Urothelium cell line (cell line): ENCODE results near the gene NMD3.
A peak's percentile ranks its signal among the peaks of the same experiment; 100 is the strongest.
"Not testable (repeated sequence)": the region's sequence is repeated elsewhere in the genome, so short reads cannot be mapped to it uniquely, and the experiment has no call there.

Experiments
- DNase-seq: peaks from one replicate; pipeline ENCODE4 v3.0.0; 2011; ENCODE audit warnings: low spot score, mixed read lengths
- FAIRE-seq: peaks from 2 replicates; lab custom pipeline; 2011; peaks lifted over from hg19 to GRCh38; lab: Jason Lieb, UNC

NMD3 gene

DNA sequence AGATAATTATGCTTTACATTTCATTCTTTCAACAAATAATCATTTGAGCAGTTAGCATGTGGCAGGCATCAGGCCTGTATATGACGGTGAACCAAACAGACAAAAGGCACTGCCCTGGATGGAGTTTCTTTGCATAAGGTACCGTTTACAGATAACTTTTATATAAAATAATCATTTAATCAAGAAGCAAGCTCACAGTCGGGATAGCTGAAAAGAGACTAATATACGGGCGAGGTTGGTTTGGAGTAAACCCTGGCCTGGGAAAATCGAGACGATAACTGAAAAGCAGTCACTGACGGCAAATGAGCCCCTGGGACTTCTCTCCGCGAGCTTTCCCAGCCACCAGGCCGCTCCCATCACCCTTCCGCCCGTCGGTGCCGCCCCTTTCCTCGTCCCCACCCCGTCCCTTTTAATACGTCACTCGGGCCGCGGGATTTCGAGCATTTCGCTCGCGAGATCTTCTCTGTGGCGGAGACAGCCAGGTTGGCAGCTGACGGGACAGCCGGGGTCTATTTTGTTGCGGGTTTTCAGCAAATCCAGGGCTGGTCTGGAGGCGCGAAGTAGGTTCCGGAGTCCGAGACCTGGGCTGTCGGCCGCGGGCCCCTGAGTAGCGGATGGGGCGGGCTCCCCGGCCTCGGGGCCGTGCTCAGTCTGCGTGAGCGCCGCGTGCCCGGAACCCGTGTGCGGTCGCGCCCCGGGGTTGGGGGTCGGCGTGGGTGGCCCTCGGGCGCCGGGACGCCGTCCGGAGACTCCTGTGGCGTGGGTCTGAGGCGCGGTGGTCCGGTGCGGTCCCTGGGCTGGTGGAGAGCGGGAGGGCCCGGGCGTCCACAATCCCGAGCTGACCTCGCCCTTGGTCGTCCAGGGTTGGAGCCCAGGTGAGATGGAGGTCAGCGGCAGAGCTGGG, at the start of gene NMD3:
Gene NMD3 (plus strand): TSS at position 462 of the 904 bp plus-strand sequence. CDS start 703 bp downstream, outside the sequence.
- no peak for FAIRE-seq
- DNase-seq = peak; percentile 90

DNA sequence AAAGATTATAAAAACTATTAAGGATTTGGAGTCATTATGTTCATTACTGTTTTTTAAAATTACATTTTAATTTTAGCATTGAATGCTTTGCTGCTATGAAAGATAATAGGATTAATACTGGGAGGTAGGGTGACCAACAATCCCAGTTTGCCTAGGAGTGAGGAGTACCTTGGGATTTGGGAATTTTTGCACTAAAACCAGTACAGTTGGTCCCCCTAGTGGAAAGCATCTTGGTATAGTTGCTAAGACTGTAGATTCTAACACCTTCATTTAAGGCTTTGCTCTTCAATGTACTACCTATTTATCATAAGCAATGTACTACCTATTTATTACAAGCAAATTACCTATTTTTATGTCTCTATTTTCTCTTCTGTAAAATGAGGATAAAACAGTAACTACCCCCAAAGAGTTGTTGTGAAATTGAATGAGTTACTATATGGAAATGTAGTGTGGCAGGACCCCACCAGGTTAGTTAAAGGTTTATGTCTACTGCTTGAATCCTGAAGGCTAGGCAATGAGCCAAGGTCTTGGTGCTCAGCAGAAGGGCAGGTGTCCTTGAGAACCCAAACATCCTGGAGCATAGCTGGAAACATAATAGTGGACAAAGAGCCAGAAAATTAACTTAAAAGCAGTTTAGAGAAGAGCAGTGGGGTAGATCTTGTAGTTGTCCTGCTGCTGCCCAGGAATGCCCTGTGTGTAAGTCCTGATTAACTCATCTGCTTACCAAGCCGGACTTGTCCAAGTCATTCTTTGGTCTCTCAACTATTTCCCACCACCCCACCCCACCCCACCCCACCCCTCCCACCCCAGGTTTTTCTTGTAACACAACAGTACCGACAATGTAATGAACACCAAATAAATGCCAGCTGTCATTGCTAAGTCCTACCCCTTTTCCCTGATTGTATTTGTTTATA, 49.2 kb upstream of the NMD3 start:
- DNase-seq = no peak
- FAIRE-seq = no peak

DNA sequence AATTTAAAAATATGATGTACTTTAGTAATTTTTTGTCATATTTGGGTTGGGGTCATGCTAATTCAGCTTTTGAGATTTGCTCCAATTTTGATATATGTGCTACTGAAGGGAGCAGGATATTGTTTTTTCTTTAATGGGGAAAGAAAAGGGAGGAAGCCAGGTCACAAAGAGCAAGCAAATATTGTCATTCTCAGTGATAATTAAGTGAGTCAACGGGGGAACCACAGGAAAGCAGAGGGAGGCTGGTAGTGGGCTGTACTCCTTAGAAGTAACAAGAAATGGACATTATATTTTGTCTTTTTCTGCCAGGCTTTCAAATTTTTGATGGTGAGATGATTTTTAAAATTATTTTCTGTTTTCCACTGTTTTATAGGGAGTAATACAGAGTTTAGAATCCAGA, 45.6 kb upstream of the NMD3 start:
- FAIRE-seq = no peak
- no peak for DNase-seq

DNA sequence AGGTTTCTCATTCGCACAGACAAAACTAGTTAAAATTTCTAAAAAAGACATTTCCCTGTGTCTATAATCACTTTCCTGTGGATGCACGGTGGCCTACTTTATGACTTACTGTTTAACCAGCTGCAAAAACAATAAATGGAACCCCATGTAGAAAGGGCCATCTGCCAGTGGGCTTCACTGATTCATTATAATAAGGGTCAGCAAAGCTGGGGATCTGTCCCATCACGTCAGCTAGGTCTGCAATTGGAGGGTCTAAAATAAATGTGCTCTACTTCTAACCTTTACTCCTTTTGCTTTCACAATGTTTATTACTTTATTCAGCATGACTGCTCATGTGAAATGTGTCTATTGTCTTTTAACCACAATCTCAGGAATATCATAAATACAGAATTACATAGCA, 43.1 kb upstream of the NMD3 start:
- FAIRE-seq (no peak), DNase-seq (no peak)

DNA sequence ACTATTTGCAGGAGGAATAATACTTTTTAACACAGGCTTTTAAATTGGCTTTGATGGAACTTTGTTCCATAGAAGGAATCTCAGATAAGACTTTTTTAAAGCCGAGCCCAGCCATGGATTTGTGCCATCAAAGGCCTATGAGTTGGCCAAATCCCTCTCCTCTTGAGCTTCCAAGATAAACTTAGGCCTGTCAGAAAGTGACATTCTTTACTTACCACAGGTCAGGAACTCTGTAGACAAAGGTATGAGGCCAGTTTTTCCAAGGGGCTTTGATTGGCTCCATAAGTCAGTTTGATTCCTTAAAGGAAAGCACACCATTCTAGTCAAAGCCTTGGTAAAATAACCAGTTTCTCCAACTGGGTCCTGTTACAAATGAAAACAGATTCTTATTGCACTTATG, 39.7 kb upstream of the NMD3 start:
- not testable (repeated sequence) for DNase-seq, FAIRE-seq

DNA sequence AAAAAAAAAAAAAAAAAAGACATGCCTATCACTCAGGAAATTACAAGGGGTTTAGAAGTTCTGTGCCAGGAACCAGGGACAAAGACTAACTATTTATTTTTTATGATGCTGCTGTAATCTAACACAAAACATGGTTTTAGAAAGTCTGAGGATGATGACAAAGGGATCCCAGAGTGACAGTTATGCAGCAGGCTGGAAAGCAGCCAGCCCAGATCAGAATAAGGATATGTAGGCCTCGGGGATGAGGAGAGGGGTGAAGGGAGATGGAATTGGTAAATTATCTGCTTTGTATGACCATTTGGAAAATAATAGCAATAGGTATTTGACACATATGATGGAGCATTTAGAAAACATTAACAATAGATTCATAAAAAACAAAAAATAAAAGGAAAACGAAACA, 34.1 kb upstream of the NMD3 start:
- no peak for FAIRE-seq
- DNase-seq = no peak

DNA sequence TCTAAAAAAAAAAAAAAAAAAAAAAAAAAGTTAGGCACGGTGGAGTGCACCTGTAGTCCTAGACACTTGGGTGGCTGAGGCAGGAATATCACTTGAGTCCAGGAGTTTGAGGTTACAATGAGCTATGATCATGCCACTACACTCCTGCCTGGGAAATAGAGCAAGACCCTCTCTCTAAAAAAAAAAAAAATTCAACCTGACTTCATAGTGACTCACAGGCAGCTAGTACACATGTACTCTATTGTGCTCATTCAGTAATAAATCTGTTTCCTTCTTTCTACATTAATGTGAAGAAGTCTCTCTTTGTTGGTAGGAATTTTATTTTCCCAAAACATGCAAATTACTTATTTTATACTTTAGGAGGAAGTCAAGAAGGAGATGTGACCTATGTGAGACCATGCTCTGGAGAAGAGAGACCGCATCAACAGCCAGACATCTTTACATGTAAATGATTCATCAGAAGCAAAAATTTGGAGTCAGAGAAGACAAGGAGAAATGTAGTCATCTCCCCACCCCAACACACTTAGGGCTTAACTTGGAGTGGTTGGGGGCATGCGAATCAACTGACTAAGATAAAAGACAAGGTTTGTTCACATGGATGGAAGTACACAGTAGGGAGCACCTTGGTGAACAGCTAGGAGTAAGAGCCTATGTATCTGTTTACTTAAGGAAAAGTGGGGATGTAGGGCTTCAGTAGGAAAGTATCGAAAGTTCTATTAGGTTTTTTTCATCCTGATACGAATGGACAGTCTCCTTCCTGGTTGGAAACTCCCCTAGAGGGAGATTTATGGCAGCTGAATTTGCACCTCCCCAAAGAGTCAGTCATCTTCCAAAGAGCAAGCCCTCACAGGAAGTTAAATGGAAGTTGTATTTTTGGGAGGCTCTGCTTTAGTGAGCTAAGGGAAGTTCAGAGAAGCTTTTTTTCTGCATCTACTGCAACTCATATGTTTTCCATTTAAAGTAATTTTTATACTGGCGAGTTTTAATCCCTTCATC, 23.0 kb upstream of the NMD3 start:
- DNase-seq = no peak
- FAIRE-seq = no peak

DNA sequence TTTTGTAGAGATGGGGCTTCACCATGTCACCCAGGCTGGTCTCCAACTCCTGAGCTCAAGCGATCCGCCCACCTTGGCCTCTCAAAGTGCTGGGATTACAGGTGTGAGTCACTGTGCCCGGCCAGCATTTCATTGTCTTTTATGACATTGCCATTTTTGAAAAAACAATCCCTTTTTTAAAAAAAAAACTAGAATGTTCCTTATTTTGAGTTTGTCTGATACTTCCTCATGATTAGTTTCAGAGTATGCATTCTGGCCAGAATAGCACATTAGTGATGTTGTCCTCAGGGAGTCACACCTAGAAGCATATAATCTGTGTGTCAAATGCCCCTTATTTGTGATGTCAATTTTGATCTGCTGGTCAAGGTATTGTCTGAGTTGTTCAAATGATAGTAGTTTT, 21.2 kb upstream of the NMD3 start:
- FAIRE-seq (no peak), DNase-seq (no peak)

DNA sequence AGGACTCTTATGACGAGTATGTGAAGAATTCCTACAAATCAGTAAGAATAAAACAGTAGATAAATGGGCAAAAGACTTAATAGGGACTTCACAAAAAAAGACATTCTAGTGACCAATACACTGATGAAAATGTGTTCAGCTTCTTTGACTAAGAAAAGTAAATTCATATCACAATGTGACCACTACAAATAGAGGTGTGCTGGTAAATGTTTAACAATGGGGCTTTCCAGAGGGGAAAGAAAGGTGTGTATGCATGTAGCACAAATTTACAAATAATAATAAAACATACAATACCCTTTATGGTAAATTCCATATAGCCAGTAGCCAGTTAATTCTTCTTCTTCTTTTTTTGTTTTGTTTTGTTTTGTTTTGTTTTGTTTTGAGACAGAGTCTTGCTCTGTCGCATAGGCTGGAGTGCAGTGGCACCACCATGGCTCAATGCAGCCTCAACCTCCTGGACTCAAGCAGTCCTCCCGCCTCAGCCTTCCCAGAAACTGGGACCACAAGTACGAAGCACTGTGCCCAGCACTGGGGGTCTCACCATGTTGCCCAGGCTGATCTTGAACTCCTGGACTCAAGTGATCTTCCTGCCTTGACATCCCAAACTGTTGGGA, 17.5 kb upstream of the NMD3 start:
- DNase-seq (no peak), FAIRE-seq (no peak)

DNA sequence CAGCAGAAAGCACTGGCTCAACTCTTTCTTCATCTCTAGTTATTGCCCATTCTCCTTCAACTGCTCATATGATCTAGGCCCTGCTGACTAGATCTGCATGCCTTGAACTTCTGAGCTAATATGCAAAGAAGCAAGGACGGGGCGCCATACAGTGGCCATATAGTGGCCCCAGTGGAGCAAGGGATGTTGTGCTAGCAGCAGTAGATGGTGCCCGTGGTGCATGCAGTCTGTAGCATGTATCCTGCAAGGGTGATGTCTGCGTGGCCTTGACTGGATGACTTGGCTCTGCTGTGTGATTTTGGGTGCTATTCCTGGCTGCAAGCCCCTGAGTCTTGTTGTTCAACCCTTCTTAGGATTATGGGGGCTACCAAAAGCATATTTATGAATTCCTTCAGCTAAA, 12.2 kb upstream of the NMD3 start:
- DNase-seq (no peak), FAIRE-seq (no peak)

DNA sequence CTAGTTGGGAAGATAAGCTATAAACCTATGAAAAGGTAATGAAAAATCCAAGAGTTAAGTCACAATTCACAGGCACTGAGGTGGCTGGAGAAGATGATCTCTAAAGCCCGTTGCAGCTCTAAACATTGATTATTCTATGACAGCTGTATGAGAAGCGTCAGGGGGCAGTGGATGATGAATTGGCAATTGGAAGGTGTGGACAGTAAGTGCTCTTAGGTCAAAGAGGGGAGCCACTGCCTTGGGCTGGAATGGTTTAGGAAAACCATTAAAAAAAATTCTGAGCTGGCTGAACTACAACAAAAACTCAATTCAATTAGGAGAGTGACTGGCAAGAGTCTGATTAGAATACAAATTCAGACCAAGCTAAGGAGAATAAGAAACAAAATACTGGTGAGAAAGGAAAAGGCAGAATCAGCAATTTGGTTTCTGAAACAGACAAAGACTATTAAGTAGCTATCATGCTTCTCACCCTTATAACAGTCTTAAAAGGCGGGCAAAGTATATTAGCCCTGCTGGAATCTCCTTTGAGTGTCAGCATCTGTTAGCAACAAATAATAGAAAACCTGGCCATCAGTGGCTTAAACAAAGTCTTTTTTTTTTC, 8.8 kb upstream of the NMD3 start:
- FAIRE-seq = no peak

DNA sequence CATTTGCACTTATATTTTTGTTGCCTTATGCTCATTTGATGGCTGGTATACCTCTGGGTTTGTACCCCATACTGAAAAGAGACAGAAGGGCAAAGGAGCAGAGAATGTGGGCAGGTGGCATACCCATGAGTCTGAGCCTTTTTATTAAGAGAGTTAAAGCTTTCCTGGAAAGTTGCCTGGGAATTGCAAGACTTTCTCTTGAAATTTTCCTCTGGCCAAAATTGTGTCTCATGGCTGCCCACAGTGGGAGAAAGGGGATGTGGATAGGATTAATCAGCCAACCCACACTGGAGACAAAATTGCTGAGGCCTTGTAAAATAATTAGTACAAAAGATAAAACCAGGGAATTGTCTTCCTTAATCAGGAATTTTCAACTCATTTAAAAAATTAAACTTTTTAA, 8.2 kb upstream of the NMD3 start:
- DNase-seq (no peak), FAIRE-seq (no peak)

More for the DNA sequence above, 8.8 kb upstream of the NMD3 start:
- DNase-seq = no peak

DNA sequence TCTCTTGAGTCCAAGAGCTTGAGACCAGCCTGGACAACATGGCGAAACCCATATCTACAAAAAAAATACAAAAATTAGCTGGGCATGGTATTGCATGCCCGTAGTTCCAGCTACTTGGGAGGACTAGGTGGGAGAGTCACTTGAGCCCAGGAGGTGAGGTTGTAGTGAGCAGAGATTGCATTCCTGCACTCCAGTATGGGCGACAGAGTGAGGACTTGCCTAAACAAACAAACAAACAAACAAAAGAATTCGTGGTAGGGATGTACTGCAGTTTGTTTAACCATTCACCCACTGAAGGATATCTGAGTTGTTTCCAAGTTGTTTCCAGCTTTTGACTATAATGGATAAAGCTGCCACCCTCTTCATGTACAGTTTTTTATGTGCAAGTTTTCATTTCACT, 7.5 kb upstream of the NMD3 start:
- FAIRE-seq (no peak), DNase-seq (no peak)

DNA sequence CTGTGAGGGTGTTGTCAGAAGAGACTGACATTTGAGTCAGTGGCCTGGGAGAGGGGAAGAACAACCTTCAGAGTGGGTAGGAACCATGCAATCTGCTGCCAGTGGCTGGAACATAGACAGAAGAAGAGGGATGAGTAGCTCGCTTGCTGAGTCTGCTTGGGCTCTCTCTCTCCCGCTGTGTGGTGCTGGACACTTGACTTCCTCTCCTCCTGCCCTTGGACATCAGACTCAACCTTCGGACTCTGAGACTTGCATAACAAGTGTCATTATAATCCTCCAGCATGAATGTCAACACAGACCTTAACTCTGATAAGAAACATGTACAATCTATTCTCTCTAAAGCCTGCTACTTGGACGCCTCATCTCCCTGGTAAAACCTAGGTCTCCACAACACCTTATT, 5.9 kb upstream of the NMD3 start:
- DNase-seq = no peak
- FAIRE-seq = no peak

DNA sequence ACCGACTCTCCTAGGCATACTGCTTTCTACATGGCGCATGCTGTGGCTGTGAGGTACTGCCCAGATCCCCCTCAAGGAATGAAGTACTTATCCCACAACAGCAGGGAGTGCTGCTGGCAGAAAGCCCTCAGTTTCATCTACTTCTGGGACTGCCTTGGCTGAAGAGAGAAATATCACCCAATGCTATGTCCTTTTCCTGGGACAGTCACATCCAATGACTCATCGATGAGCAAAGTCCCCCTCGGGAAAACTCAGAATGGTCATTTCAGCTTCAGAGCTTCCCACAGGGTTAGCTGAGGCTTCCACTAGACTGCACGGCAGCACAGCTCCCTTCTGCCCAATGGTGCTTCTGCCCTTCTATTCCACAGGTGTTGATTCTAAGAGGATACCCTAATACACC, 3.6 kb upstream of the NMD3 start:
- no peak for DNase-seq

DNA sequence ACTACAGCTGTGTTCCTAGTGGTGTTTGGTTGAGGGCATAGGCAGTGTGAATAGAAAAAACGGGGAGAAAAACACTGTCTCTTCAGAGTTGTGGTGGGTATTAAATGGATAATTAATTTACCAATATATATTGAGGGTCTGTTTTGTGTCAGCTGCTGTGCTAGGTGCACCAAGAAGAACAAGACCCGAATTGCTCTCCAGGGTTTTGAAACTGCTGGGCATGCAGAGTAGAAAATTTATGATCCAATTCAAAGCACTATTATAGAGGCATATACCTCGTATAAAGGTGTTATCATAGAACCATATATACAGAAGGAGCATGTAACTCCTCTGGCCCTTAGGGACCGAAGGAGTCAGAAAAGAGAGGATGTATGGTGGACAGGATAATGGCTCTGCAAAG, 1.6 kb upstream of the NMD3 start:
- FAIRE-seq (no peak), DNase-seq (no peak)

More for the DNA sequence above, 3.6 kb upstream of the NMD3 start:
- no peak for FAIRE-seq

DNA sequence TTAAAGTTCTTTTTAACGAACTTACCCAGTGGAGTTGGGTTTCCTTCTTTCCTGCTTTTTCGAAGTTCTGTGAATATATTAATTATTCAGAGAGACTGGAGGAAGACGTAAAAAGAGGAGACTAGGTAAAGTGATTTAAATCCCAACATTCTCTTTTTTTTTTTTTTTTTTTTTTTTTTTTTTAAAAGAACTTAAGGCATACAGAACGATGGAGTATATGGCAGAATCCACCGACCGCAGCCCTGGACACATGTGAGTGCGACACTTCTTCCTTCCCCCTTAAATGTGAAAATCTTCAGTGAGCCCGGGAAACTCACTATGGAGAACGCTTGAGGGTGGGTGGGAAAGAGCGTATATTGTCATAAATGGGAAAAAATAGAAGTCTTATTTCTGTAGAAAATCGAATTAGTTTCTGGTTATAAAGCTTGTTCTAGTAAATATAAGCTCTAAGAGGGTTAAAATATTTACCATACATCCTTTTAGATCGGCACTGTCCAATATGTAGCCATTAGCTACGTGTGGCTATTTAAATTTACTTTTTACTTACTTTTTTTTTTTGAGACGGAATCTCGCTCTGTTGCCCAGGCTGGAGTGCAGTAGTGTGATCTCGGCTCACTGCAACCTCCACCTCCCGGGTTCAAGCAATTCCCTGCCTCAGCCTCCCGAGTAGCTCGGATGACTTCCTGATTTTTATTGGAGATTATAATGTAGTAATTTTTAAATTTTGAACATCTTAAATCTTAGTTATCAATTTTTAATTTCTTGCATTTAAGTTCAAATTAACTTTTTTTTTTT, 892 bp downstream of the NMD3 start:
- FAIRE-seq (no peak), DNase-seq (peak; percentile 4)

DNA sequence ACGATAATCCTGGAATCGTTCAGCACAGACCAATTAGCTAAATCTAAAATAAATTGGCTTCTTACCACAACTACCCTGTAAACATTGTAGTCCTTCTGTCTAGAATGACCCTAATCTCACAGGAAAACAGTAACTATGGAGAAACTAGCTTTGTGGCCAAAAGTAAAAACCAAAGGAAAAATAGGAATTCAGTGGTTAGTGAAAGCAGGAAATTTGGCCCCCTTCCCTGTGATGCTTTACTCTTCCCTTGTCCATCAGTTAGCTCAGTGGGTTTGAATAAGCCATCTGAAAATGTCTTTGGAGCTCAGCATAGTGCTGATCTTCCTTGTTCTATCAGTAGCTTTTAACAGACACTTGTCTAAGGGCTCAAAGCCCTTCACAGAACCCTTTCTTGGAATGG, 1.6 kb downstream of the NMD3 start:
- peak; percentile 1 for DNase-seq
- FAIRE-seq = no peak

DNA sequence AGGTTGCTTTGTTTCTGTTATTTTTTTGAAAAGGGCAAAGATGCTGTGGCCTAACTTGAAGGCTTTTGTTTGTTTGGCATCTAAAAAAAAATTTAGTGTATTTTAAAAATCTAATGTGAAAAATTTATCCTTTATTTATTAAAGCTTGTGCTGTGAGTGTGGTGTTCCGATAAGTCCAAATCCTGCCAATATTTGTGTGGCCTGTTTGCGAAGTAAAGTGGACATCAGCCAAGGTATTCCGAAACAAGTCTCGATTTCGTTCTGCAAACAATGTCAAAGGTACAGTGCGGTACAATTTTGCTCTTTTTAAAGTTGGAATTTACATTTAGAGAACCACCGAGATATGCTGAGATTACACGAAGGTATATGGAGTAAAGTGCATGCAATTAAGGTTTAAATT, 3.7 kb downstream of the NMD3 start:
- FAIRE-seq (no peak), DNase-seq (no peak)
